GM13977 (cell line): ENCODE data around the gene GRK5.
"Not testable (repeated sequence)": the region's sequence is repeated elsewhere in the genome, so short reads cannot be mapped to it uniquely, and the experiment has no call there.

Experiments used
- DNase-seq: peaks from one replicate; pipeline ENCODE4 v3.0.0; 2012; ENCODE audit warnings: low spot score
- CTCF ChIP-seq: IDR thresholded peaks from 2 replicates; pipeline ENCODE4 v1.5.1; 2012; ENCODE audit warnings: mild to moderate bottlenecking, control low read depth; ENCODE audit not compliant: insufficient read depth; ENCODE audit errors: extremely low read depth, missing control alignments
- in situ Hi-C: fragments of 300-500 bp; cut with MboI; formaldehyde crosslinking; loops from one replicate; pipeline ENCODE4 v1.12.0; 2022; ENCODE audit warnings: low sequenced_read_pairs, low pct_unique_long_range_greater_than_20kb, mixed read lengths, inconsistent platforms; ENCODE audit not compliant: unreplicated experiment

Gene GRK5

DNA sequence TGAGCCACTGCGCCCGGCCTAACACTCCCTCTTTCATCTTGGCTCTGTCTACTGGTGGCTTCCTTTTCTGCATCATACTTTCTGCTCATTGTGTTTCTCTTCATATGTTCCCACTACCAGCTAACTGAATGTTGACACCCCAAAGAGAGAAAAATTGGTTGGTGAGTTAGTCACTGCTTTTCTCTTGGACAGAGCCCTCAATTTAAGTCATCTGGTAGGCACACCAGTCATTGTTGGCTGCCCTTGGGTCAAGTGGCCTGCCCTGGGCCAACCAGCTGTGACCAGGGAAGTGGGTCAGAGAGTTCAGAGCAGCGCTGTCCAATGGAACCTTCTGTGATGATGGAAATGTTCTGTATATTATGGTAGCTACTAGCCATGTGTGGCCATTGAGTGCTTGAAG is 52.0 kb downstream of the GRK5 start:
- no peak for TF ChIP-seq CTCF

GRCh38 chr10:119261016-119261415 is 53.6 kb downstream of the GRK5 start:
- in situ Hi-C loops, DNase-seq: not testable (repeated sequence)

More for the DNA sequence above, 52.0 kb downstream of the GRK5 start:
- no peak for DNase-seq
- in situ Hi-C loops = no loop called here

DNA sequence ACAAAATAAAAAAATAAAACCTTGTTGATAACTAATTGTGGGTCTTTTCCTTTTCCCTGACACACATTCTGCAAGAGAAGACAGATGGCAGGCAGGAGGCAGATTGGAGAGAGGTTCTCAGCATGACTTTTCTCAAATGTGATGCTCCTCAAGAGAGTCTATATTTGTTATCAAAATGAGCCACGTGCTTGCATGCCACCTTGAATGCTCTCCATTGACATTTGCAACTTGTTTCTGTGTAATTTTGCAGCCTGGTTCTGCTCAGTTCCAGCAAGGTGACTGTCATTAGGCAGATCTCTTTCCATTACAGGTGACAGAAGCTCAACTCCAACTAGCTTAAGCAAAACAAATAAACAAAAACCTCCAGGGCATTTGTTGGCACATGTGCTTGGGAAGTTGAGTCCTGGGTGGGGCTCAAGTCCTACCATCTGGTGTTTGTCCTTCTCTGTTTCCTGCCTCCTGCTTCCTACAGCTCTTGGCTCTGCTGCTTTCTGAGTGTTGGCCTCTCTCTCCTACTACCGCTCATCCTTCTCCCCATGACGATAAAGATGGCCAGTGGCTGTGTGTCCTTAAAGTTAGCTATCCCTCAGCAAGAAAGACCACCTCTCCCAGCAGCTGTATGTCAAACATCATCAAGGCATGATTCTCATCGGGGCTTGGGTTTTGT is 56.7 kb downstream of the GRK5 start:
- DNase-seq = no peak
- TF ChIP-seq CTCF = no peak
- in situ Hi-C loops = no loop called here

DNA sequence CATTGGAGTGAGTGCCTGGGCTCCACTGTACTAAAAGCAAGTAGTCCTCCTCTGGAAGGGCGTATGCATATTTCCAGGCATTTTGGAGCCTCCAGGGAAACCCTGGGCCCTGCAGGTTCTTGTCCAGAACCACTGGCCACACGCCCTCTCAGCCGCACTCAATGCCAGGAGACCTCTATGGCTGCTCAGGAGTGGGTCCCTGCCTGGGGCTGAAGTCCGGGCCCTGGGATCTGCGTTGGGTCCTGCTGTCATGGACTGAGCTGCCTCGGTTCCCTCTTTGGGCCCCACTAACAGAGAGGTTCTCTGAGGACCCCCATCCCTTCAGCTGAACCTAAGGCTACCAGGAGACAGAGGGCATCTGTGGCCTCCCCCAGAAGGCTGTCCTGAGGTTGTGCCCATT is 58.3 kb downstream of the GRK5 start:
- TF ChIP-seq CTCF = no peak
- DNase-seq = no peak
- in situ Hi-C loops = no loop called here

DNA sequence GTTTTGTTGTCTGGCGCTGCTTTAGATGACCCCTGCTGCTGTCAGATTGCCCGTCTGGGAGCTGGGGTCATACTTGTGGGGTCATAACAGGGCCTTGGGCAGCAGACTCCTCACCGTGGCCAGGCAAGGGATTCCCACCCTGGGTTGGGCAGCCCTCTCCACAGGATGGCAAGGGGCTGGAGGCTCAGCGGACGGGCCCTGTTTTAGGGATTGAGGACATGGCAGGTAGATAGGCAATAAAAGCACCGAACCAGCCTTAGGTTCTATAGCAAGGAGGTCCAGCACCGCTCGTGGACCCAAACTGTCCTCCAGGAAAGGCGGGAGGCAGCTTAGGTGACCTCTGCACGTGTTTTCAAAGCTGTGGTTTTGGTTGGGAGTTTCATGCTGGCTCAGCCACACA is 60.0 kb downstream of the GRK5 start:
- TF ChIP-seq CTCF = no peak
- in situ Hi-C loops = no loop called here
- DNase-seq = no peak

DNA sequence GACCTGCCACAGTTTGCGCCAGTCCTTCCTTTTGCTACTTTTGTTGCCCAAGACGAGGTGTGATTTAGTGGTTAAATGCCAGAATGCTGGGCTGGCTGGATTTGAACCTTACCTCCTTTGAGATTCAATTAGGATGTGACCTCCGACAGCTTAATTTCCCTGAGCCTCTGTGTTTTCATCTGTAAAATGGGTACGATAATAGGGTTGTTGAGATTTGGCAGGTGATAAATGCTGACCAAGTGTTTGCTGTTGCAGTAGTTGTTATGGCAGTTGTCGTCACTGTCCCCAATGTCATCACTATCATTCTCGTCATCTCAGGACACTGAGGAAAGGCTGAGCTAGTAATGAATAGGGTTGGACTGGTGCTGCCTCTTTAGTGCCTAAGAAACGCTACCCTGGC is 61.1 kb downstream of the GRK5 start:
- DNase-seq = no peak
- no peak for TF ChIP-seq CTCF
- in situ Hi-C loops = no loop called here

DNA sequence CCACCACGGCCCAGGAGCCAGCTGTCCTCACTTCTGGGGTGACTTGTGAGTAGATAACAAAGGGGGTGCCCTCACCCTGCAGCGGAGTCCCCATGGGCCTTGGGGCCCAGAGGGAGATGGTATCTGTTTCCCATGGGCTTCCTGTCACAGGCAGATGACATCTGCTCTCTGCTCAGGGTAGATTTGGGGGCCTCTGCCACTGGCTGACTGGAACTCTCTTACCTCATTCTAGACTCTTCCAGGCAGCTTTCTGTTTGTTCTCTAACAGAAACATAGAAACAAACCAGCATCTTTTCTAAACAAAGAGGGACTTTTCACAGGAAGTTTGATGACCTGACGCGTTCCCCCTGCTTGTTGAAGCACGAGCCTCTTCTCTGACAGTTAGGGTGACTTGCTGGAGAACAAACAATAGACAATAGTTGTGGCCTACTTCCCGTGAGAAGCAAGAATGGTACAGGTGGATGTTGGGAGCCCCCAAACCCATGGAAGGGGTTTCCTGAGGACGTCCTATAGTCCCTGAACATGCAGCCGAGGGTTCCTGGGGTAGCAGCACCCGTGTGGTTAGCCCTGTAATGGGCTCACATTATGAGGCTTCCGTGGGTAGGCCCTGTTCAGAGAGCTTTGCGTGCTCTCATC is 61.6 kb downstream of the GRK5 start:
- TF ChIP-seq CTCF = no peak
- DNase-seq = peak; percentile 80
- in situ Hi-C loops = no loop called here
